Bladder microvascular endothelial cell (primary cell): ENCODE data around the gene COL5A1. TPM values are rescaled to one million over a fixed set of nuclear protein-coding genes. Genes with fewer than 3 reads are reported as not detected.

Experiments
- total RNA-seq: library from RNA; depleted of rRNA; stranded (reverse); fragments of >200 nt; gene quantifications from 2 replicates; pipeline ENCODE4 v1.2.3, GENCODE V29; 2014

Gene COL5A1
- 7.4 and 10.8 TPM in 2 replicates for total RNA-seq

DNA sequence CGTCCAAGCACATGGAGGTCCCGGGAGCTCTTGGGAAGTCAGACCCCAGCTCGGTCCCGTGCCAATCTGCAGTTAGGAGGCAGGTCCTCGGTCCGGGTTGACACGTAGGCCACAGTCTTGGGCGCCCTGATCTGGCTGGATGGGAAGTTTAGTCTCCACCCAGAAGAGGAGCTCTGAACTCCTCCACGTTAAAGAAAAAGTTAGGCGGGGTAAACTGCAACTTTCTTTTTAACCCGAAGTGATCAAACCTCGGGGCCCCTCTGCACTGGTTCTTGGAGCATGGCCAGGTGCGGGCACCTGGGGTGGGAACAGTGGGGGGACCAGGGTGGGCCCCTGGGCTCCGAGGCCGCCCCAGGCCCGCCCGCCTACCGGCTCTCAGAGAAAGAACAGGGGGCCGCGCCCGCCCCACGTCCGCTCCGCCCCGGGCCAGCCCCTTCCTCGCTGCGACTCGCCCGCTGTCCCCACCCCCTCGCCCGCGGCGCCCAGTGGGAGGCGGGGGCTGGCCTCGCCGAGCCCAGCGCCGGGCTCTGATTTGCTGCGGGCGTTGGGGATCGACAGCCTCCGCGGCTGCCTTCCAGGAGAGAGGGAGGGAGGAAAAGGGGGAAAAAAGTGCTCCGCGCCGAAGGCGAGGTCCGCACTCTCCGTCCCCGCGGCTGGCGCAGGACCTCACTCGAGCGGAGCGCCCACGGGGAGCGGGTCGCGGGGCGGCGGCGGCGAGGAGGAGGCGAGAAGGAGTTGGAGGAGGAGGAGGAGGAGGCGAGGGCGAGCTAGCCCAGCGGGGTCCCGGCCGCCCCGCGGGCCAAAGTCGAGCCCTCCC is at the start of gene COL5A1:
Gene COL5A1, plus strand, starts transcription at position 631 of the 817 bp plus-strand sequence. CDS start 385 bp downstream, outside the sequence.

GRCh38 chr9:134880484-134881312 is 239.1 kb downstream of the COL5A1 start, which contains the start of gene FCN2:
Gene FCN2 (plus strand): TSS chr9:134880810. CDS start chr9:134880822, 12 bp downstream.

Other genes with a start within 250 kb of the COL5A1 start
- not detected in 2 replicates for gene FCN2, start 239.0 kb downstream of the COL5A1 start, total RNA-seq